ENCODE data around the gene SLC5A6.

GRCh38 chr2:27189989-27190388, 22.1 kb downstream of the SLC5A6 start:
- TF ChIP-seq CTCF (IDR thresholded peaks at IDR 0.05; ENCODE audit: low read length) = no peak
- no peak for TF ChIP-seq EZH2 (IDR thresholded peaks at IDR 0.05; ENCODE audit: borderline replicate concordance, low read length)
